Mucosa of descending colon (tissue), 3 donors: ENCODE results near the gene MOGAT1. TPM values are rescaled to one million over a fixed set of nuclear protein-coding genes. Genes with fewer than 3 reads are reported as not detected.
A peak's percentile ranks its signal among the peaks of the same experiment; 100 is the strongest.

Experiments
- ATAC-seq: fragments of 200-7000 bp; cut with Tn5 transposase; one replicate; pipeline ENCODE4 v1.9.1; 2020; ENCODE audit warnings: mild to moderate bottlenecking, moderate library complexity
- DNase-seq, 3 donors: peaks; one replicate each; pipeline ENCODE4 v3.0.0-alpha.2; 2020
- H3K36me3 ChIP-seq: fragments of 200-600 bp; one replicate; pipeline ENCODE4 v1.8.0; 2021; ENCODE audit warnings: low read depth, mild to moderate bottlenecking
- H3K4me1 ChIP-seq: fragments of 200-600 bp; one replicate; pipeline ENCODE4 v1.8.0; 2021; ENCODE audit warnings: low read depth, mild to moderate bottlenecking
- H3K4me3 ChIP-seq: fragments of 200-600 bp; one replicate; pipeline ENCODE4 v1.8.0; 2021; ENCODE audit warnings: mild to moderate bottlenecking
- H3K9me3 ChIP-seq: fragments of 200-600 bp; one replicate; pipeline ENCODE4 v1.8.0; 2021; ENCODE audit warnings: mild to moderate bottlenecking
- intact Hi-C, 2 donors: fragments of 100-400 bp; cut with DNase I in 1 of 2; cut with micrococcal nuclease in 1 of 2; formaldehyde crosslinking; loops; one replicate each; pipeline versions ENCODE4 v1.11.0 to v1.11.1; 2022; cut with DNase I, micrococcal nuclease
- total RNA-seq, 3 donors: library from RNA; stranded (reverse); fragmentation: NEBNext Ultra II Directional in 2 of 3; extraction: Animal tissue kit (Norgen Biotek cat#: 25700) in 2 of 3; gene quantifications; one replicate each; pipeline versions ENCODE4 v1.2.1 to v1.2.4, GENCODE V29; 2021 to 2023
- TF ChIP-seq, protein P1 (sequence below): fragments of 200-600 bp; IDR thresholded peaks from one replicate; pipeline ENCODE4 v1.8.0; 2022; ENCODE audit warnings: antibody characterized with exemption, mild to moderate bottlenecking
- donor health status: DM: no; HTN: no; CAD: no; lungs with moderate emphysema.
- donor health status: DM: no; HTN: no; CAD: no.
- donor health status: DM: no; HTN: yes; CAD: no.

Gene MOGAT1
- total RNA-seq, 3 donors from 2014 or later, result 0.38 TPM; not detected in 2

DNA sequence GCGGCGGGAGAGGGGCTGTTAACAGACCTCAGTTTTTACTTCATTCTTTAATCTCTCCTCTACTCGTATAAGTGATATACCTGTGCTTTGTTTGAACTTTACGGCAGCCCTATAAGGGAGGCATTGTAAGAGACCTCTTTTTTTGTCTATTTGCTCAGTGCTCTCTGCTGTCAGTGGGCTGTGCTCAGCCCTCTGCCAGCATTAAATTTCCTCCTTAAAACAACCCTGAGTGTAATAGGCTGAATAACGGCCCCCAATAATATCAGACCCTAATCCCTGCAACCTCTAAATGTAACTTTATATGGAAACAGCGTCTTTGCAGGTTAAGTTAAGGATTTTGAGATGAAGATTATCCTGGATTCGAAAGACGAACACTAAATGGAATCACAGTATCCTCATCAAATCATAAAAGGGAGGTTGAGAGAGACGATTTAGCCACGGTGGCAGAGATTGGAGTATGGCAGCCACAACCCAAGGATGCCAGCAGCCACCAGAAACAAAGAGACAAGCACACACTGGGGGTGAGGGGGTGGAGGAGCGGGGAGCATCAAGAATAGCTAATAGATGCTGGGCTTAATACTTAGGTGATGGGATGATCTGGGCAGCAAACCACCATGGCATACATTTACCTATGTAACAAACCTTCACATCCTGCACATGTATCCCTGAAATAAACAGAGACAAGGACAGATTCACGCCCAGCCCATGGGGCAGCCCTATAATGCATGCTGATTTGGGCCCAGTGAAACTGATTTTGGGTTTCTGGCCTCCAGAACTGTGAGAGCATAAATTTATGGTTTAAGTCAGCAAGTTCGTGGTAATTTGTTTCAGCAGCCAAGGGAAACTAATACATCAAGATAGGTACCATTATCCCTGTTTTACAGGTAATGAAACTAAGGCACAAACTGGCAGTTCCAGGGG is 14.7 kb upstream of the MOGAT1 start:
- TF ChIP-seq, protein P1, sequence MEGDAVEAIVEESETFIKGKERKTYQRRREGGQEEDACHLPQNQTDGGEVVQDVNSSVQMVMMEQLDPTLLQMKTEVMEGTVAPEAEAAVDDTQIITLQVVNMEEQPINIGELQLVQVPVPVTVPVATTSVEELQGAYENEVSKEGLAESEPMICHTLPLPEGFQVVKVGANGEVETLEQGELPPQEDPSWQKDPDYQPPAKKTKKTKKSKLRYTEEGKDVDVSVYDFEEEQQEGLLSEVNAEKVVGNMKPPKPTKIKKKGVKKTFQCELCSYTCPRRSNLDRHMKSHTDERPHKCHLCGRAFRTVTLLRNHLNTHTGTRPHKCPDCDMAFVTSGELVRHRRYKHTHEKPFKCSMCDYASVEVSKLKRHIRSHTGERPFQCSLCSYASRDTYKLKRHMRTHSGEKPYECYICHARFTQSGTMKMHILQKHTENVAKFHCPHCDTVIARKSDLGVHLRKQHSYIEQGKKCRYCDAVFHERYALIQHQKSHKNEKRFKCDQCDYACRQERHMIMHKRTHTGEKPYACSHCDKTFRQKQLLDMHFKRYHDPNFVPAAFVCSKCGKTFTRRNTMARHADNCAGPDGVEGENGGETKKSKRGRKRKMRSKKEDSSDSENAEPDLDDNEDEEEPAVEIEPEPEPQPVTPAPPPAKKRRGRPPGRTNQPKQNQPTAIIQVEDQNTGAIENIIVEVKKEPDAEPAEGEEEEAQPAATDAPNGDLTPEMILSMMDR, result no peak
- no peak for DNase-seq
- H3K36me3 ChIP-seq, result no peaks in the 10 kb centered on the region
- peak overlapping the region; percentile 88 for H3K4me3 ChIP-seq
- intact Hi-C loops, result no loop called here
- ATAC-seq, result no peak
- peaks cover 18% of the 10 kb centered on the region for H3K4me1 ChIP-seq
- no peaks in the 10 kb centered on the region for H3K9me3 ChIP-seq

DNA sequence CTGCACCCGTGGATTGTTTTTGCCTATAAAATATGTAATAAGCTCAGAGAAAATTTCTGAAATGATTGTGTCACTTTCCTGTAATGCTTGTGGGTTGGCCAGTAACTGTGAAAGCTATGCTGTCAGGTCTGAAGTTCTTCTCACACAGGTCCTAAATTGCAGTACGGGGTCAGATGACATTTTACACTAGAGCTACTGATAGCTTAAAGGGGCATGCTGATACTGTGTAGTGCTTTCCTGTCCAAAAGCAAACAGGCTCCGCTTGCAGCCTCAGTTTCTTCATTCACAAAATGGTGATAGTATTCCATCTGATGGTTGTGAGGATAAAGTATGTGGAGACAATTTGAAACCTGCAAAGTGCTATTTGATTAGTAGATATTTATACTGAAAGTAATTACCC is 8.0 kb upstream of the MOGAT1 start:
- Histone ChIP-seq H3K9me3 (no peaks in the 10 kb centered on the region), H3K4me1 (no peaks in the 10 kb centered on the region), H3K36me3 (no peaks in the 10 kb centered on the region), H3K4me3 (no peak overlapping the region)
- TF ChIP-seq, protein P1, result no peak
- intact Hi-C loops, result no loop called here
- DNase-seq, result no peak
- no peak for ATAC-seq

DNA sequence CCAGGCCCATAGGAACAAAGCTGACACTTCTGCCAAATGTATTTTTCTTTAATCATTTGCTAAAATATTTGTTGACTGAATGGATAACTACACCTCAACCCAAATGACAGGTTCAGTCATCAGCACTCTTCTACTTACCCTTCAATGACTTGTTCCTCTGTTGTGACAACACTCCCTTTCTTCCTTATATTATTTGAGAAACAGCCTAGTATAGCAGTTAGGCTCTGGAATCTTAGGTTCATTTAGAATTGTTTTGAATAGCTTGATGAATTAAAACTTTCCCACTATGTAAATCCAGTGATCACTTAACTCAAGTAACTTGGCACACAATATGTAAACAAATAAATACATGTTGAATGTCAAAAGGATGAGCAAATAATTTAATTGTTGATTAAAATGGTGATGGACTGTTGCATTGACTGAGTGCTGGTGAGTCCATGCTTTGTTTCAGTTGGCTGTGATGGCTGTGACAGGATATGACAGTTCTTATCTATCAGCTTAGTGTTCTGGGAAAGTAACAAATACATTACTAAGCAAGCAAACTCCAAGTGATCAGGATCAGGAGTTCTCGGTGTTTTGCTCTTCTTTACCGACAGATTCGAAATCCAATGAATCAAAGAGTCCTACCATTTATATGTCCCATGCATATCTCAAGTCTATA is 2.8 kb upstream of the MOGAT1 start:
- Histone ChIP-seq H3K9me3 (no peaks in the 10 kb centered on the region), H3K4me1 (peaks cover 2% of the 10 kb centered on the region), H3K4me3 (no peak overlapping the region), H3K36me3 (no peaks in the 10 kb centered on the region)
- ATAC-seq, result no peak
- intact Hi-C loops, result no loop called here
- no peak for DNase-seq
- TF ChIP-seq, protein P1, result no peak

DNA sequence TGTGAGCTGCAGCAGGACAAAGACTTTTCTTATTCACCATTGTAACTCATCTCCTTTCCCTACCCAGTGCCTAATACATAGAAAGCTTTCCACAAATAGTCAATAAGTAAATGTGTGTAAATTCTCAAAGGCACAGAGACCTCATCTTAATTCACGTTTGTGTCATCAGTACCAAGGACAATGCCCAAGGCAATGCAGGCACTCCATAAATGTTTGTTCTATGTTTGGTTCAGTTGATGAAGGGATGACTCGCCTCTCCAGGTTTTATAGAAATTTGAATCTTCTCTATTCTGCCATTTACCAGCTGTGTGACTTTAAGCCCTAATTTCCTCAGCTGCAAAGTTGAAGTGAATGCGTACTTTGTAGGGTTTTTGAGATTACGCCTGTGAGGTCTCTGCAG is 2.1 kb upstream of the MOGAT1 start:
- no peaks in the 10 kb centered on the region for H3K36me3 ChIP-seq
- TF ChIP-seq, protein P1, result no peak
- ATAC-seq, result no peak
- H3K4me1 ChIP-seq, result peaks cover 2% of the 10 kb centered on the region
- no peak for DNase-seq
- H3K4me3 ChIP-seq, result no peak overlapping the region
- intact Hi-C loops, result no loop called here
- H3K9me3 ChIP-seq, result no peaks in the 10 kb centered on the region

DNA sequence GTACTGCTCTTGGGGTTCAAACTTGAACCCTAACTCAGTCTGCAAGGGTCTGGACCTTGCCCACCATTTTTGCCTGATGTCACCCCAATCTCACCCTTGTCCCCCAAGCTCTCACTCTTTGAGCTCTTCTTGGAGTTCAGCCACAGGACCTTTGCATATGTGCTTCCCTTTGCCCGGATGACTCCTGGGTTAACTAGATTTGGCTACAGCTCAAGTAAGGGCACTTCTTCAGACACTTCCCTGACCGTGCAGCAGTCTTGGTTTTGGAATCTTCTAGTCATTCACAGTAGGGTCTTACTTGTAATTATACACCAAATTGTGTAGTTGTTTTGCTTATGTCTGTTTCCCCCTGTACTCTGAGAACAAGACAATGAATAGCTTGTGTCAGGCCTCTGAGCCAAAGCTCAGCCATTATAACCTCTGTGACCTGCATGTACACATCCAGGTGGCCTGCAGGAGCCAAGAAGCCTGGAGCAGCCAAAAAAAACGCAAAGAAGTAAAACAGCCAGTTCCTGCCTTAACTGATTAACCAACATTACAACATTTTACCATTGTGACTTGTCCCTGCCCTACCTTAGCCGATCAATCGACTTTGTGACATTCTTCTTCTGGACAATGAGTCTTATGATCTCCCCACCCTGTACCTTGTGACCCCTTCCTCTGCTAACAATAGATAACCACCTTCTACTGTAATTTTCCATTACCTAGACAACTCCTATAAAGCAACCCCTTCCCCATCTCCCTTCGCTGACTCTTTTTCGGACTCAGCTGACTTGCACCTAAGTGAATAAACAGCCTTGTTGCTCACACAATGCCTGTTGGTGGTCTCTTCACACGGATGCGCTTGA is 1.0 kb upstream of the MOGAT1 start:
- intact Hi-C loops, result no loop called here
- DNase-seq (no peak), ATAC-seq (no peak)
- TF ChIP-seq, protein P1, result no peak
- no peak overlapping the region for H3K4me3 ChIP-seq
- H3K36me3 ChIP-seq, result no peaks in the 10 kb centered on the region
- peaks cover 2% of the 10 kb centered on the region for H3K4me1 ChIP-seq
- no peaks in the 10 kb centered on the region for H3K9me3 ChIP-seq
